IPS DF 6.9 (cell line): ENCODE measurements around the gene DTNB.

Experiments used
- DNase-seq: peaks from one replicate; pipeline ENCODE4 v3.0.0-alpha.2; 2013; ENCODE audit warnings: low read depth, low spot score
- H3K27ac ChIP-seq: one replicate; pipeline ENCODE4 v1.5.1; 2013; ENCODE audit warnings: low read length, control low read depth
- H3K27me3 ChIP-seq: 2 replicates; pipeline ENCODE4 v1.6.1; 2013; ENCODE audit warnings: mild to moderate bottlenecking, low read length; ENCODE audit not compliant: control insufficient read depth, insufficient read depth
- H3K36me3 ChIP-seq: 2 replicates; pipeline ENCODE4 v1.6.1; 2013; ENCODE audit warnings: low read length; ENCODE audit not compliant: control insufficient read depth, insufficient read depth
- H3K4me1 ChIP-seq: 2 replicates; pipeline ENCODE4 v1.6.1; 2013; ENCODE audit warnings: low read length; ENCODE audit not compliant: control insufficient read depth, insufficient read depth
- H3K4me3 ChIP-seq: 2 replicates; pipeline ENCODE4 v1.5.1; 2013; ENCODE audit warnings: mild to moderate bottlenecking, low read length
- H3K9me3 ChIP-seq: 2 replicates; pipeline ENCODE4 v1.6.1; 2013; ENCODE audit warnings: low read length, inconsistent platforms; ENCODE audit not compliant: control insufficient read depth, insufficient read depth
- WGBS: extraction: QIAGEN DNeasy Blood & Tissue Kit; methylation state at CpG from one replicate; pipeline ENCODE4 v1.1.7; 2013; ENCODE audit warnings: mixed read lengths, missing lambda C conversion rate; ENCODE audit not compliant: insufficient read length, insufficient coverage; 5-methylcytosine and 5-hydroxymethylcytosine counted together

DTNB gene

DNA sequence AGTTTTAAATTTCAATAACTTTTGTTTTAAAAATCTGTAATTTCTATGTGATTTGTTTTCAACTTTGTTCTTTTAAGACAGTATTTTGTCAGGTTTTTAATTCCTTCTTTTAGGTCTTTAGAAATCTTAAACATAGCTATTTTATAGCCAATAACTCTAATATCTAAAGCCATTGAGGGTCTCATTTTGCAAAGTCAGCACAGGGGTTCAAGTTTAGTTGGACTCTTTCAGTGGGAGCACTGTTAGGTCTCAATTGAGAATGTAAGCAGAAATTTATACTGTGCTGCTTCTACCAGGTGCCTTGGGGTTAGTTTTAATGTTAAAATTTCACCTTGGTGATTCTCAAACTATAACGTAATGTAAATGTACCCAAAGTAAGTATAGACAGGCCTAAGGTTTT is 226.4 kb downstream of the DTNB start:
- WGBS = no CpG with 5 or more reads among the region's 1 CpG
- H3K9me3 ChIP-seq = no peaks in the 10 kb centered on the region
- DNase-seq = no peak

DNA sequence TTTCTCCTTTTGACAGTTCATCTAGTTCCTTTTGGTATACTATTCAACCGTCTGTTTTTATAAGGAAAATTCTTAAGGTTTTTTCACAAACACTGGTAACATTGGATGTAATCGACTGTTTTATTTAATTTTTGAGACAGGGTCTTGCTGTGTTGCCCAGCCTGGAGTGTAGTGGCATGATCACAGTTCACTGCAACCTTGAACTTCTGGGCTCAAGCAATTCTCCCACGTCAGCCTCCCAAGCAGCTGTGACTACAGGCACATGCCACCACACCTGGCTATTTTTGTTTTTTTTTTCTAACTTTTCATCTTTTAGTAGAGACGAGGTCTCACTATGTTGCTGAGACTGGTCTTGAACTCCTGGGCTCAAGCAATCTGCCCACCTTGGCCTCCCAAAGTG is 227.3 kb downstream of the DTNB start:
- no peak for DNase-seq
- no peak overlapping the region for H3K27ac ChIP-seq
- H3K27me3 ChIP-seq = no peaks in the 10 kb centered on the region; the same call in 1 of the 2 replicates
- H3K36me3 ChIP-seq = no peaks in the 10 kb centered on the region
- no peaks in the 10 kb centered on the region for H3K4me1 ChIP-seq
- no peaks in the 10 kb centered on the region for H3K9me3 ChIP-seq
- H3K4me3 ChIP-seq = no peak overlapping the region
- no CpG with 5 or more reads among the region's 4 CpGs for WGBS

More for the DNA sequence above, 226.4 kb downstream of the DTNB start:
- no peak overlapping the region for H3K27ac ChIP-seq
- no peaks in the 10 kb centered on the region; the same call in 1 of the 2 replicates for H3K27me3 ChIP-seq
- H3K4me3 ChIP-seq = no peak overlapping the region
- no peaks in the 10 kb centered on the region for H3K4me1 ChIP-seq
- H3K36me3 ChIP-seq = no peaks in the 10 kb centered on the region

GRCh38 chr2:25445464-25445863 is 227.9 kb downstream of the DTNB start:
- Histone ChIP-seq H3K4me1 (no peaks in the 10 kb centered on the region), H3K9me3 (no peaks in the 10 kb centered on the region), H3K27me3 (no peaks in the 10 kb centered on the region; the same call in 1 of the 2 replicates), H3K27ac (no peak overlapping the region), H3K4me3 (no peak overlapping the region), H3K36me3 (no peaks in the 10 kb centered on the region)
- no CpG with 5 or more reads among the region's 8 CpGs for WGBS
- DNase-seq = peak; percentile 25

DNA sequence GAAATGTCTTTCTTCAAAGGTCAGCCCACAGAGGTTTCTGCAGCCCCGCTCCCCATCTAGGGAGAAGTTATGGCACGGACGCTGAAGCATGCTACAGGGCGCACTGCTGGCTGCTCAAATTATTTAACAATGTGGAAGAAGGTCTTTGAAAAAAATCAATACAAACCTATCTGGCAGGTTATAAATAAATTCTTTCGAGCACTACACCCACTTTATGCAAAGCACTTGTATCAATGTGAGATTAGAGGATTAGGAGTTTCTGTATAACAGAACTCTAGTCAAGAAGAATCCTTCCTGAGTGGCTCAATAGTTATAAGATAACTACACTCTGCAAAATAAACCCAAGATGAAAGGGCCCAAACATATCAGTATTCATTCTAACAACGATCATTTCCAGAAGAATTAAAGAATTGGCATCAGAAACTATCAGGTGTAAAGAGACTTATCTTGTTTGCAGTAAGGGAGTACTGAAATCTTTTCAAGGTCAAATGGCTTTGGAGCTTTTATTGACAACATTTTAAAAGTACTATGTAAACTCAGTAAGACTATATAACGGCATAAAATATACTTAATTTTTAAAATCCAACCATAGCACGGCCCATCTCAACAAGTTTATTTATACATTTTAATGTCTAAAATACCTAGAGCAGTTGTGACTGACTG is 228.6 kb downstream of the DTNB start:
- no CpG with 5 or more reads among the region's 8 CpGs for WGBS
- Histone ChIP-seq H3K36me3 (no peaks in the 10 kb centered on the region), H3K27ac (no peak overlapping the region), H3K4me1 (no peaks in the 10 kb centered on the region), H3K9me3 (no peaks in the 10 kb centered on the region), H3K27me3 (no peaks in the 10 kb centered on the region; the same call in 1 of the 2 replicates), H3K4me3 (no peak overlapping the region)
- DNase-seq = no peak

DNA sequence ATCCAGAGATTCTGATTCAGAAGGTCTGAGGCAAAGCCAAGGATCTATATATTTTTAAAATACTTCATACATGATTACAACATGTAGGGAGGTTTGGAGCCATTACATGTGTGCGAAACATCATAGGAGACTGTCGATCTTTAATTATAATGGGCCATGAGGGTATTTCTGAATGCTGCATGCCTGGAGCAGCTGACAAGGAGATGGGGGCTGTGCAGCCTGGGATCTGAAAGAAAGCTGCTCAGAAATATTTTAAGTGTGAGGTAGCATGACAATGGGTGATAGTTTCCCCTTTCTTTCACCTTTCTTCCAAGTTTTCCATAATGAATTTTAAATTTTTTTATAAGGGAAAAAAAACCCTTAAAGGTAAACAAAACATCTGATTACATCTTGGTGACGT is 229.6 kb downstream of the DTNB start:
- no CpG with 5 or more reads among the region's 3 CpGs for WGBS
- H3K27me3 ChIP-seq = no peaks in the 10 kb centered on the region; the same call in 1 of the 2 replicates
- DNase-seq = no peak
- no peaks in the 10 kb centered on the region for H3K4me1 ChIP-seq
- no peaks in the 10 kb centered on the region for H3K9me3 ChIP-seq
- no peaks in the 10 kb centered on the region for H3K36me3 ChIP-seq
- no peak overlapping the region for H3K27ac ChIP-seq
- no peak overlapping the region for H3K4me3 ChIP-seq

GRCh38 chr2:25441353-25441752 is 232.0 kb downstream of the DTNB start:
- no peak for DNase-seq
- no peaks in the 10 kb centered on the region for H3K9me3 ChIP-seq
- no peaks in the 10 kb centered on the region; the same call in 1 of the 2 replicates for H3K27me3 ChIP-seq
- no peak overlapping the region for H3K27ac ChIP-seq
- no peak overlapping the region for H3K4me3 ChIP-seq
- H3K4me1 ChIP-seq = no peaks in the 10 kb centered on the region; the same call in 1 of the 2 replicates
- WGBS = no CpG with 5 or more reads among the region's 3 CpGs
- H3K36me3 ChIP-seq = no peaks in the 10 kb centered on the region

DNA sequence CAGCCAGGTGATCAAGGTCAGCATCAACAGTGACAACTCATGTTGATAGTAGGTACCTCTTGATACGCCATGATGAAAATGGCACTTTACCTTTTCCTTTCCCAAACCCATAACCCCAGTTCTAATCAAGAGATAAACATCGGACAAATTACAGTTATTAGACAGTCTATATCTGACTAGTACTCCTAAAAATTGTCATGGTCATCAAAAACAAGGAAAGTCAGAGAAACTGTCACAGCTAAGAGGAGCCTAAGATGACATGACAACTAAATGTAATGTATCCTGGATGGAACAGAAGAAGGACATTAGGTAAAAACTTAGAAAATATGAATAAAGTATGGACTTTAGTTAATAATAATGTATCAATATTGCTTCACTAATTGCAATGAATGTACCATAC is 234.6 kb downstream of the DTNB start:
- no CpG with 5 or more reads among the region's 2 CpGs for WGBS
- no peaks in the 10 kb centered on the region; the same call in 1 of the 2 replicates for H3K4me1 ChIP-seq
- no peaks in the 10 kb centered on the region for H3K36me3 ChIP-seq
- DNase-seq = no peak
- H3K9me3 ChIP-seq = no peaks in the 10 kb centered on the region
- H3K27me3 ChIP-seq = no peaks in the 10 kb centered on the region
- H3K27ac ChIP-seq = no peak overlapping the region
- no peak overlapping the region for H3K4me3 ChIP-seq

DNA sequence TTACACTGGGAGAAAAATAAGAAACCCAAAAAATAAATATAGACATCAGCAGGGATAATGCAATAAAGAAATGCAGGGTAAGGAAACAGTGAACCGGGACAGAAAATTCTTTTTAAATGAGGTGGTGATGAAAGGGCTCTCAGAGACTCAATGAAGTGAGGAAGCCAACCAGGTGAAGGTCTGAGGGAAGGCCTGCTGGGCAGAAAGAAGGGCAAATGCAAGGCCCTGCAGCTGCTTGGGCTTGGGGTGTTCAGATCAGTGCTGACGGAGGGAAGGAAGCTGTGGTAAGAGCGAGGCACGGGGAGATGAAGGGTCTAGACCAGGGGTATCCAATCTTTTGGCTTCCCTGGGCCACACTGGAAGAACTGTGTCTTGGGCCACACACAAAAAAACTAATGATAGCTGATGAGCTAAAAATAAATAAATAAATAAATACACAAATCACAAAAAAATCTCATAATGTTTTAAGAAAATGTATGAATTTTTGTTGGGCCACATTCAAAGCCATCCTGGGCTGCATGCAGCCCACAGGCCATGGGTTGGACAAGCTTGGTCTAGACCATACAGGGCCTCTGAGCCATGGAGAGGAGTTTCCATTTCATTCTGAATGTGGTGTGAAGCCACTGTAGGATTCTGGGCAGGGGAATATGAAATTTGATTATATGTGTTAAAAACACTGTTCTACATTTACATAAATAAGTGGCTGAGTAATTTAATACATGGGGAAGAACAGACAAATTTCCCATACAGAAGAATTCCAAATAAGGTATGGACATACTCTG is 235.3 kb downstream of the DTNB start:
- H3K4me1 ChIP-seq = no peaks in the 10 kb centered on the region; the same call in 1 of the 2 replicates
- H3K9me3 ChIP-seq = no peaks in the 10 kb centered on the region
- H3K36me3 ChIP-seq = no peaks in the 10 kb centered on the region
- no peak overlapping the region for H3K4me3 ChIP-seq
- no peak for DNase-seq
- no peaks in the 10 kb centered on the region for H3K27me3 ChIP-seq
- no peak overlapping the region for H3K27ac ChIP-seq
- WGBS = no CpG with 5 or more reads among the region's 4 CpGs

DNA sequence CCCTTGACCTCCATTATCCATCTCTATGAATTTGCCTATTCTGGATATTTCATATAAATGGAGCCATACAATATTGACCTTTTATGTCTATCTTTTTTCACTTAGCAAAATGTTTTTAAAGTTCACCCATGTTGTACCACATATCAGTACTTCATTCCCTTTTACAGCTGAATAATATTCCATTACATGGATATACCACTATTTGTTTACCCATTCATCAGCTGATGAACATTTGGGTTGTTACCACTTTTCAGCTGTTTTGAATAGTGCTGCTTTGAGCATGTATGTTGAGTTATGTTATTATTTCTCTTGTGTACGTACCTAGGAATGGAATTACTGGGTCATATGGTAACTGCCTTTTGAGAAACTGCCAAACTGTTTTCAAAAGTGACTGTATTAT is 238.0 kb downstream of the DTNB start:
- no peaks in the 10 kb centered on the region for H3K9me3 ChIP-seq
- no CpG with 5 or more reads among the region's 1 CpG for WGBS
- H3K27me3 ChIP-seq = no peaks in the 10 kb centered on the region
- no peak overlapping the region for H3K4me3 ChIP-seq
- H3K4me1 ChIP-seq = no peaks in the 10 kb centered on the region; the same call in 1 of the 2 replicates
- no peak for DNase-seq
- no peak overlapping the region for H3K27ac ChIP-seq
- H3K36me3 ChIP-seq = no peaks in the 10 kb centered on the region

DNA sequence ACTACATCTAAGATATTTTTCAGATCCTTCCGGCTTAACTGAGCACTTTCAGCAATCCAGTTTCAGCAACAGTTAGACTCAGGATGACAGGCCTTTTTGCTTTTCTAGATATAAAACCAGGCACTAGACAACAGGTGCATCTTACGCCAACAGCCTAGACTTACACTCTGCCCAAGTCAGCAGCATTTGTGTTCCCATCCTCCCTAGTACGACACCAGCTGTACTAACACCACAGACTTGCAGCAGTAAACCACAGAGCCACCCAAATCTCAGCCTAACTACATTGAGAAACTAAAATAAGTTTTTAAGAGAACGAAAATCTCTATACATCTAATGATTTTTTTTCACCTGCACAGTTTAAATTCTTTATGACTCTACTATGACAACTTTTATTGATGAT is 241.8 kb downstream of the DTNB start:
- no peaks in the 10 kb centered on the region; the same call in 1 of the 2 replicates for H3K4me1 ChIP-seq
- no peak overlapping the region for H3K4me3 ChIP-seq
- H3K27ac ChIP-seq = no peak overlapping the region
- no peak for DNase-seq
- WGBS = no CpG with 5 or more reads among the region's 4 CpGs
- H3K36me3 ChIP-seq = no peaks in the 10 kb centered on the region
- no peaks in the 10 kb centered on the region for H3K27me3 ChIP-seq
- H3K9me3 ChIP-seq = no peaks in the 10 kb centered on the region
